CD4-positive, alpha-beta T cell (primary cell): ENCODE results near the gene KIRREL2. TPM values are rescaled to one million over a fixed set of nuclear protein-coding genes. Genes with fewer than 3 reads are reported as not detected.

ENCODE experiments used
- ATAC-seq: fragments of 200-7000 bp; cut with Tn5 transposase; one replicate; pipeline ENCODE4 v1.10.0; 2022; ENCODE audit warnings: mild to moderate bottlenecking; ENCODE audit not compliant: poor library complexity
- CTCF ChIA-PET: fragments of 350-600 bp; sonication (Branson Sonifier 250); formaldehyde crosslinking; loops from one replicate; lab custom pipeline; 2021; ENCODE audit warnings: antibody characterized with exemption, inconsistent platforms; lab: Charles Lee
- POLR2A ChIA-PET: fragments of 350-600 bp; sonication (Branson Sonifier 250); formaldehyde crosslinking; loops from one replicate; lab custom pipeline; 2021; ENCODE audit warnings: antibody characterized with exemption, inconsistent platforms; lab: Charles Lee
- DNase-seq, 14 experiments: peaks; one replicate each; pipeline ENCODE4 v3.0.0-alpha.2; 2013 to 2020; ENCODE audit warnings: mixed read lengths in 2 of 14
- H3K27ac ChIP-seq, 2 donors: one replicate each; pipeline versions ENCODE4 v1.5.1 to v1.7.0; 2013; ENCODE audit warnings: low read length in 2 of 2, low read depth in 1 of 2, mild to moderate bottlenecking in 1 of 2
- H3K27me3 ChIP-seq, 2 experiments: 1 replicate in 1 of 2; 2 replicates in 1 of 2; pipeline versions ENCODE4 v1.6.1 to v1.7.0; 2013; ENCODE audit warnings: low read length in 2 of 2, control low read depth in 1 of 2, mild to moderate bottlenecking in 1 of 2, moderate library complexity in 1 of 2; ENCODE audit not compliant: insufficient read depth in 2 of 2, control insufficient read depth in 1 of 2
- H3K36me3 ChIP-seq: one replicate; pipeline ENCODE4 v1.6.1; 2013; ENCODE audit warnings: low read length, control low read depth; ENCODE audit not compliant: insufficient read depth
- H3K4me1 ChIP-seq: one replicate; pipeline ENCODE4 v1.6.1; 2013; ENCODE audit warnings: low read length, control low read depth; ENCODE audit not compliant: insufficient read depth
- H3K4me3 ChIP-seq: one replicate; pipeline ENCODE4 v1.5.1; 2013; ENCODE audit warnings: mild to moderate bottlenecking, low read length, moderate library complexity
- H3K9me3 ChIP-seq, 2 experiments: 1 replicate in 1 of 2; 2 replicates in 1 of 2; pipeline versions ENCODE4 v1.6.1 to v1.7.0; 2013; ENCODE audit warnings: low read length in 2 of 2, mild to moderate bottlenecking in 2 of 2, control low read depth in 1 of 2, moderate library complexity in 1 of 2; ENCODE audit not compliant: control insufficient read depth in 1 of 2, insufficient read depth in 1 of 2
- H3K27ac Mint-ChIP-seq: one replicate; pipeline ENCODE4 v1.8.0; 2020; ENCODE audit warnings: mixed read lengths
- H3K27me3 Mint-ChIP-seq: one replicate; pipeline ENCODE4 v1.8.0; 2021; ENCODE audit warnings: mixed read lengths
- H3K36me3 Mint-ChIP-seq: one replicate; pipeline ENCODE4 v1.8.0; 2021; ENCODE audit warnings: low read depth, mixed read lengths
- H3K4me1 Mint-ChIP-seq: one replicate; pipeline ENCODE4 v1.8.0; 2021; ENCODE audit warnings: low read depth, mixed read lengths
- H3K4me3 Mint-ChIP-seq: one replicate; pipeline ENCODE4 v1.8.0; 2020; ENCODE audit warnings: mild to moderate bottlenecking, mixed read lengths
- H3K9me3 Mint-ChIP-seq: one replicate; pipeline ENCODE4 v1.8.0; 2020; ENCODE audit warnings: mixed read lengths
- intact Hi-C, 2 experiments: fragments of 100-400 bp; cut with DNase I in 1 of 2; cut with micrococcal nuclease in 1 of 2; formaldehyde crosslinking; loops; one replicate each; pipeline versions ENCODE4 v1.15.1 to v1.9.0; 2023 to 2025; cut with DNase I, micrococcal nuclease
- total RNA-seq, 174 experiments: library from RNA in 2 of 174; stranded (reverse) in 2 of 174; gene quantifications; one replicate each; pipeline ENCODE4 v1.2.3 and lab custom pipeline; 2021 to 2026
- TF ChIP-seq, protein P1 (sequence below): fragments of 200-600 bp; IDR thresholded peaks from one replicate; pipeline ENCODE4 v1.8.0; 2022; ENCODE audit warnings: antibody characterized with exemption, mild to moderate bottlenecking

KIRREL2 gene
- total RNA-seq, 2 experiments from 2014 or later, result 0.14 TPM; not detected in 1

- intact Hi-C loops, result no loop called here
- Histone ChIP-seq H3K27ac (no peak overlapping the region), H3K27me3 (peaks cover 53 to 79% of the 10 kb centered on the region in 2 experiments), H3K36me3 (no peaks in the 10 kb centered on the region), H3K4me3 (peak overlapping the region; percentile 2), H3K9me3 (peaks cover 0 to 54% of the 10 kb centered on the region in 2 experiments), H3K4me1 (peaks cover 22% of the 10 kb centered on the region)
- TF ChIP-seq, protein P1, sequence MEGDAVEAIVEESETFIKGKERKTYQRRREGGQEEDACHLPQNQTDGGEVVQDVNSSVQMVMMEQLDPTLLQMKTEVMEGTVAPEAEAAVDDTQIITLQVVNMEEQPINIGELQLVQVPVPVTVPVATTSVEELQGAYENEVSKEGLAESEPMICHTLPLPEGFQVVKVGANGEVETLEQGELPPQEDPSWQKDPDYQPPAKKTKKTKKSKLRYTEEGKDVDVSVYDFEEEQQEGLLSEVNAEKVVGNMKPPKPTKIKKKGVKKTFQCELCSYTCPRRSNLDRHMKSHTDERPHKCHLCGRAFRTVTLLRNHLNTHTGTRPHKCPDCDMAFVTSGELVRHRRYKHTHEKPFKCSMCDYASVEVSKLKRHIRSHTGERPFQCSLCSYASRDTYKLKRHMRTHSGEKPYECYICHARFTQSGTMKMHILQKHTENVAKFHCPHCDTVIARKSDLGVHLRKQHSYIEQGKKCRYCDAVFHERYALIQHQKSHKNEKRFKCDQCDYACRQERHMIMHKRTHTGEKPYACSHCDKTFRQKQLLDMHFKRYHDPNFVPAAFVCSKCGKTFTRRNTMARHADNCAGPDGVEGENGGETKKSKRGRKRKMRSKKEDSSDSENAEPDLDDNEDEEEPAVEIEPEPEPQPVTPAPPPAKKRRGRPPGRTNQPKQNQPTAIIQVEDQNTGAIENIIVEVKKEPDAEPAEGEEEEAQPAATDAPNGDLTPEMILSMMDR, result no peak
- peaks cover 4% of the 10 kb centered on the region for H3K9me3 Mint-ChIP-seq
- peaks cover 79% of the 10 kb centered on the region for H3K27me3 Mint-ChIP-seq
- peak; percentile 34 for ATAC-seq
- DNase-seq, result peak in 1 of 14 experiments; percentile 31
- H3K36me3 Mint-ChIP-seq, result no peaks in the 10 kb centered on the region
- CTCF ChIA-PET, result no interaction called here
- peaks cover 19% of the 10 kb centered on the region for H3K4me1 Mint-ChIP-seq
- peak overlapping the region; percentile 85 for H3K4me3 Mint-ChIP-seq
- H3K27ac Mint-ChIP-seq, result no peak overlapping the region
- POLR2A ChIA-PET, result no interaction called here
Measured at GRCh38 chr19:35845215-35846037, 11.3 kb upstream of the KIRREL2 start.

DNA sequence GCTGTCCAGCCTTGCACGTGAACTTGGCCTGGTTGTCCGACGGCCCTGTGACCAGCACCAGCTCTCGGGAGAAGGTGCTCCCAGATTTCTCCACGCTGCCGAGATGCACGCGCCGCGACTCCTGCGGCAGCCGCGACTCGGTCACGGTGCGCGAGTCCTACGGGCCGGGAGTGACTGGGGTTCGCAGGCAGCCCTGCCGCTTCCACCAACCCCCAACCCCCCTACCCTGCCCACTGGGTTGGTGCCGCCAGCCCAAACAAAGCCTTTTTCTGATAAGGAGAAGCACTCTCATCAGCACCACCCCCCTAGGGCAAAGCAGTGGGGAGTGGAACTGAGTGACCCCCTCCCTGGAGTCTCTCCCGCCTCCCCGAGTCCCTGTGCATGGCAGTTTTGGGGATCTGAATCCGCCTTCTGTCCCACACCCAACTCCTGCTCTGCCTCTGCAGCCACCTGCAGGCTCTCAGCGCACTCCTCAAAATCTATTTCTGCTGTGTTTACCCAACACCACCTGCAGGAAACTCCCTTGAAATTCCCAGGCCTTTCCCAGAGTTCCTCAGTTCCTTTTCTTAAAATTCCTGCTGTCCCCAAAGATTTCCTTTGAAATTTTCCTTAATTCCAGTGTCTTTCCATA is 10.6 kb upstream of the KIRREL2 start:
- Histone ChIP-seq H3K27ac (no peak overlapping the region), H3K9me3 (peaks cover 0 to 48% of the 10 kb centered on the region in 2 experiments), H3K27me3 (peaks cover 57 to 86% of the 10 kb centered on the region in 2 experiments), H3K36me3 (no peaks in the 10 kb centered on the region), H3K4me1 (peaks cover 22% of the 10 kb centered on the region), H3K4me3 (no peak overlapping the region)
- DNase-seq (no peak), ATAC-seq (no peak)
- POLR2A ChIA-PET, result no interaction called here
- H3K9me3 Mint-ChIP-seq, result peaks cover 4% of the 10 kb centered on the region
- CTCF ChIA-PET, result no interaction called here
- TF ChIP-seq, protein P1, result no peak
- H3K36me3 Mint-ChIP-seq, result no peaks in the 10 kb centered on the region
- peaks cover 86% of the 10 kb centered on the region for H3K27me3 Mint-ChIP-seq
- peak overlapping the region; percentile 20 for H3K4me3 Mint-ChIP-seq
- intact Hi-C loops, result no loop called here
- H3K27ac Mint-ChIP-seq, result no peak overlapping the region
- peaks cover 19% of the 10 kb centered on the region for H3K4me1 Mint-ChIP-seq

- TF ChIP-seq, protein P1, result no peak
Measured at GRCh38 chr19:35847911-35848310, 8.8 kb upstream of the KIRREL2 start.

More at GRCh38 chr19:35847911-35848310, 8.8 kb upstream of the KIRREL2 start:
- ChIA-PET POLR2A (no interaction called here), CTCF (no interaction called here)
- Mint-ChIP-seq H3K4me1 (peaks cover 19% of the 10 kb centered on the region), H3K36me3 (no peaks in the 10 kb centered on the region), H3K4me3 (no peak overlapping the region), H3K27ac (no peak overlapping the region), H3K27me3 (peaks cover 87% of the 10 kb centered on the region), H3K9me3 (no peaks in the 10 kb centered on the region)
- peaks cover 55 to 74% of the 10 kb centered on the region in 2 experiments for H3K27me3 ChIP-seq
- H3K27ac ChIP-seq, result no peak overlapping the region
- ATAC-seq (no peak), DNase-seq (no peak)
- H3K4me3 ChIP-seq, result no peak overlapping the region
- H3K36me3 ChIP-seq, result no peaks in the 10 kb centered on the region
- intact Hi-C loops, result no loop called here
- H3K9me3 ChIP-seq, result peaks cover 0 to 33% of the 10 kb centered on the region in 2 experiments
- H3K4me1 ChIP-seq, result peaks cover 22% of the 10 kb centered on the region
